Regular cardiac myocyte (primary cell): ENCODE data around the gene SPOCK2. TPM values are rescaled to one million over a fixed set of nuclear protein-coding genes. Genes with fewer than 3 reads are reported as not detected.

Experiments
- total RNA-seq: library from RNA; depleted of rRNA; stranded (reverse); fragments of >200 nt; gene quantifications from 2 replicates; pipeline ENCODE4 v1.2.3, GENCODE V29; 2014

Gene SPOCK2, protein sequence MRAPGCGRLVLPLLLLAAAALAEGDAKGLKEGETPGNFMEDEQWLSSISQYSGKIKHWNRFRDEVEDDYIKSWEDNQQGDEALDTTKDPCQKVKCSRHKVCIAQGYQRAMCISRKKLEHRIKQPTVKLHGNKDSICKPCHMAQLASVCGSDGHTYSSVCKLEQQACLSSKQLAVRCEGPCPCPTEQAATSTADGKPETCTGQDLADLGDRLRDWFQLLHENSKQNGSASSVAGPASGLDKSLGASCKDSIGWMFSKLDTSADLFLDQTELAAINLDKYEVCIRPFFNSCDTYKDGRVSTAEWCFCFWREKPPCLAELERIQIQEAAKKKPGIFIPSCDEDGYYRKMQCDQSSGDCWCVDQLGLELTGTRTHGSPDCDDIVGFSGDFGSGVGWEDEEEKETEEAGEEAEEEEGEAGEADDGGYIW
- 0.19 and 0.28 TPM in 2 replicates for total RNA-seq

DNA sequence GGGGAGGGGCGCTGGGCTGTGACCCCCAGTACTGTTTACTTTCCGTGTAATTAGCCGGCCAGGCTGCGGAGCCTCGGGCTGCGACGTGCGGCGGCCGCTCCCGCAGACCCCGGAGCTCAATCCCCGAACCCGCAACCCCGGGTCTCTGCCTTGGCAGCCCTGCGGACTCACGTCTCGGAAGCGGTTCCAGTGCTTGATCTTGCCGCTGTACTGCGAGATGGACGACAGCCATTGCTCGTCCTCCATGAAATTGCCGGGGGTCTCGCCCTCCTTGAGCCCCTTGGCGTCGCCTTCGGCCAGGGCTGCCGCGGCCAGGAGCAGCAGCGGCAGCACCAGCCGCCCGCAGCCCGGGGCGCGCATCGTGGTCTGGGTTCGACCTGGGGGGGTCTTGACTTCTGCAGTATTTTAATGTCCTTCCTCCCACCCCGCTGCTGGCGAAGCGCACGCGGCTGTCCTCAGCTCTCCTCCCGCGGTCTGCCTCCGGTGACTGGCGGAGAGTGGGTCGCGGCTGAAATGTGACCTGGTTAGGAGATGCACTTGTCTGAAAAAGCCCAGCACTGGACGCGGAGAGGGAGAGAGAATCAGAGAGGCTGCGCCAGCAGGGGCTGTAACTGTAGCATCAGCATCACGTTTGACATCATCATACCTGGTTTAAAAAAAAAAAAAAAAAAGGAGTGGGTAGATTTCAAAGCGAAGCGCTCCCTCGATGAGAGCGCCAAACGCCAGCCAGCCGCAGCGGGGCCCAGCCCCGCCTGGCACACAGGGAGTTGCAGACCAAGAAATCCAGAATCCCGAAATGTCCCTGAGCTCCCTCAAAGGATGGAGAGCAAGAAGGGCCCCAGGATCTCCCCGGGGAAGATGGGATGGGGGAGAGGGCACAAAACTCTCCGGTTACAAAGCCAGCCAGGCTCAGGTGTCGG, at the start of gene SPOCK2:
Gene SPOCK2 (minus strand): TSS at position 583 of the 920 bp plus-strand sequence. CDS start 223 bp downstream, at position 360.

Other genes starting within 250 kb of the SPOCK2 start
- 445 and 1,221 TPM in 2 replicates for gene PSAP, start 237.3 kb downstream of the SPOCK2 start, total RNA-seq
- 19.4 and 32.8 TPM in 2 replicates for gene CHST3, start 124.2 kb downstream of the SPOCK2 start, total RNA-seq
- gene ANAPC16, start 127.5 kb upstream of the SPOCK2 start, total RNA-seq, result 29.1 and 43.4 TPM in 2 replicates
- 24.0 and 26.5 TPM in 2 replicates for gene ASCC1, start 127.7 kb upstream of the SPOCK2 start, total RNA-seq
- gene DDIT4, start 185.4 kb upstream of the SPOCK2 start, total RNA-seq, result 429 and 1,067 TPM in 2 replicates